Stimulated activated CD8-positive, alpha-beta memory T cell treated with anti-CD3 and anti-CD28 coated beads, Interleukin-4, amount 100 ng/mL, for 4 hours (primary cell): ENCODE measurements around the gene PRKCQ.

Experiments used
- DNase-seq, 2 donors: peaks; one replicate each; pipeline ENCODE4 v3.0.0-alpha.2; 2020; ENCODE audit warnings: low read depth in 2 of 2, low spot score in 1 of 2

Gene PRKCQ

GRCh38 chr10:6409971-6410643 lies 170.0 kb downstream of the PRKCQ start:
- peak in 1 of 2 donors; percentile 6 for DNase-seq

GRCh38 chr10:6408799-6409198 lies 171.3 kb downstream of the PRKCQ start:
- DNase-seq, result no peak

DNA sequence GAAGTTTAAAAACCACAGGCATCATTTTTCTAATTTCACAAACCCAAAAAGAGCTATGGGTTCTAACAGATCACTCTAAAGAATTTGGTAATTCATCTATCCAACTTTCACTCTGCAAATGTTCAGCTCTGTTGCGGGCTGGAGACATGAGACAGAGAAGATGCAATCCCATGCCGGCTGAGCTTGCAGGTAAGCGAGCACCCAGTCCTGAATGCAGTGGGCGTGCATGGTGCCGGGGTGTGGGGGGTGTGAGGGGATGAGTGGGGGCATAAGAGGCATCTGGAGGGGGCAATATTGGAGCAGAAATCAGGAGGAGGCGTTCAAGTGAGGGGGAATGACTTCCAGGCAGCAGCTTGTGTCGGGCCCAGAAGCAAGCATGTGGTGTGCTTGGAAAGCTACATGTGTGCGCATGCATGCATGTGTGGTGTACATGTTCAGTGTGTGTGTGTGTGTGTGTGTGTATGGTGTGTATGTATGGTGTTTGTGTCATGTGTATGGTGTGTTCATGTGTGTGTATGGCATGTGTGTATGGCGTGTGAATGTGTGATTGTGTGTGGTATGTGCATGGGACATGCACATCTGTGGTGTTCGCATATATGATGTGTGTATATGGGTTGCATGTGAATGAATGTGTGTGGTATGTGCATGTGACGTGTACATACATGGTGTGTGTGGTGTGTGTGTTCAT lies 172.9 kb downstream of the PRKCQ start:
- no peak for DNase-seq

- no peak for DNase-seq
Observed at GRCh38 chr10:6406220-6407033, 173.6 kb downstream of the PRKCQ start.

GRCh38 chr10:6405713-6406112 lies 174.4 kb downstream of the PRKCQ start:
- no peak for DNase-seq

GRCh38 chr10:6404127-6405072 lies 175.7 kb downstream of the PRKCQ start:
- no peak for DNase-seq

- no peak for DNase-seq
Observed at GRCh38 chr10:6402960-6403359, 177.1 kb downstream of the PRKCQ start.

- no peak for DNase-seq
Observed at GRCh38 chr10:6402349-6402709, 177.7 kb downstream of the PRKCQ start.

GRCh38 chr10:6401558-6402348 lies 178.3 kb downstream of the PRKCQ start:
- DNase-seq, result peak in 1 of 2 donors; percentile 5

DNA sequence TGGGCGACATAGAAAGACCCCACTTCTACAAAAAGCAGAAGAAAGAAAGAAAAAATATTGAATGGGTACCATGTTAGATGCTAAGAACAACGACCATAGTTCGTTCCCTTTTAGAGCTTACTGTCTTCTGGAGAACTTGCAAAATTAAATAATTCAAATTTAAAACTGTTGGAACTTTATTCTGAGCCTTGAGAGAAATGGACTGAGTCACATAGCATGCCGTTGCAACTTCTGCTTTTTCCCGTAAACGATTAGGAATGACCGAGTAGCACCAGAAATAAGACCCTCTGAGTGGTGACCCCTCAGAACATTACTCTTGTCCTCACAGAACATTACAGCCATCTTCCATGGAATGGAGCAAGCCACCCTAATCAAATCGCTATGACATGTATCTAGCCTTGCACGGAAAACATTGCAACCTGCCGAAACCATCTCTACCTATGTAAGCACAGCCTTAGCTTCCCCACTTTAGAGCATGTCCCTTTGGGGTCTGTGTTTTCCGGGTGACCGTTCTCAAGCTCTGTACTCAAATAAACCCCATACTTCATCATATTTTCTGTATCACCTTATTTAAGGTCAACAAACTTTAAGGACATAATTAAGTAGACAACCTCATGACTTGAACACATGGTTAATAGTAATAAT lies 179.1 kb downstream of the PRKCQ start:
- DNase-seq, result no peak

GRCh38 chr10:6400331-6400730 lies 179.7 kb downstream of the PRKCQ start:
- DNase-seq, result no peak

- no peak for DNase-seq
Observed at GRCh38 chr10:6399879-6400278, 180.2 kb downstream of the PRKCQ start.

DNA sequence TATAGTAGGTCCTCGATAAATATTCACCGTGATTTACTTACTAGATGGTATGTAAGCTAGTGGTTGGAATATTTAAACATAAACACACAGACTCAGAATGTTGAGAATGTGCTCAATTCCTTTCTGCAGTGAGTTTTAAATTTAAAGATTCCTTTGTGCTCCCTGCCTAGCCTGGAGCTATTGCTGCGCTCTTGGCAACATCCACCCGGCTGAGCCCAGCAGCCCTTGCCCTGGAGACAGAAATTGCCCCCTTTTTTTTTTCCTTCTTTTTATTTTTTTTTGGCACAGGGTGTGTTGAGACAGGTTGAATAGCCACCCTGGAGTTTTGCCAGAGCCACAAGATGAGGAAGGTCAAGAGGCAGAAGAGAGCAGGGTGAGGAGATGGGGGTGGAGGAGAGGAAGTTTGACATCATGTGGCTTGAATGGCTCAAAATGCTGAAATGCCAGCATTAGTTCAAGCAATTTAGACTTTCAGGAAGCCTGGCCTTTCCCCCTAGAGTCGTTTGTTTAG lies 180.8 kb downstream of the PRKCQ start:
- no peak for DNase-seq

DNA sequence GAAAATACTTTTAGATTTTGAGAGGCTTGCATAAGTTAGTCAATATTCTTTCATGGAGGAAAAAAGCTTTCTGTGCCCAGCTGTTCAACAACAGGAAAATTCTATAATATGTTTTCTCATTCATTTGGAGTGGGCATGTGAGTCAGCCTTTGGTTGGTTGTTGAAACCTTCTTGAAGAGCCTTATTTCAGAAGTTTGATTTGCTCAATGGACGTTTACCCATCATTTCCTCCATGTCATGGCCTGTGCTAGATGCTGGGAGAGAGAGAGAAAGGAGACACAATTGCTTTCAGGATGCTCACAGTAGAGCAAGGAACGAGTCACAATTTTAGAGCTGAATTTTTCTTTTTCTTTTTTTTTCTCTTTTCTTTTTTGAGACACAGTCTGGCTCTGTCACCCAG lies 181.7 kb downstream of the PRKCQ start:
- no peak for DNase-seq

DNA sequence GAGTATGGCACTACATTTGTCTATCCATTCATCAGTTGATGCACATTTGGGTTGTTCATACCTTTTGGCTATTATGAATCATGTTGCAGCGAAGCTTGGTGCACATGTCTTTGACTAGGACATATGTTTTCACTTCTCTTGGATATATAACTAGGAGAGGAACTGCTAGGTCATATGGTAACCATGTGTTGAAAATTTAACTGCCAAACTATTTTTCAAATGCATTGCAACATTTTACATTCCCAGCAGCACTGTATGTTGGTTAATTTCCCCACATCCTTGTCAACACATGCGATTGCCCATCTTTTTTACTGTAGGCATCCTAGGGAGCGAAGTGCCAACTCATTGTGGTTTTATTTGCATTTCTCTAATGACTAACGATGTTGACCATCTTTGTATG lies 183.4 kb downstream of the PRKCQ start:
- DNase-seq, result no peak

DNA sequence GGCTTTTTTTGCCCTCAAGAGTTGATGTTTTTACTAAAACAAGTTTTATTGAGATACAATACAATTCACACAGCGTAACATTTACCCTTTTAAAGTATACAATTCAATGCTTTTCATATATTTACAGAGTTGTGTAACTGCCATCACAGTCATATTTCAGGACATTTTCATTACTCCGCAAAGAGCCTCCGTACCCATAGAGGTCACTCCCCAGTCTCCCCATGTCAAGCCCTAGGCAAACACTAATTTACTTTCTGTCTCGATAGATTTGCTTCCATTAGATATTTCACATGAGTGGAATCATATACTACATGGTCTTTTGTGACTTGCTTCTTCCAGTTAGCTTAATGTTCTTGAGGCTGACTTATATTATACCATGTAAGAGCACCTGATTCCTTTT lies 183.8 kb downstream of the PRKCQ start:
- DNase-seq, result no peak

DNA sequence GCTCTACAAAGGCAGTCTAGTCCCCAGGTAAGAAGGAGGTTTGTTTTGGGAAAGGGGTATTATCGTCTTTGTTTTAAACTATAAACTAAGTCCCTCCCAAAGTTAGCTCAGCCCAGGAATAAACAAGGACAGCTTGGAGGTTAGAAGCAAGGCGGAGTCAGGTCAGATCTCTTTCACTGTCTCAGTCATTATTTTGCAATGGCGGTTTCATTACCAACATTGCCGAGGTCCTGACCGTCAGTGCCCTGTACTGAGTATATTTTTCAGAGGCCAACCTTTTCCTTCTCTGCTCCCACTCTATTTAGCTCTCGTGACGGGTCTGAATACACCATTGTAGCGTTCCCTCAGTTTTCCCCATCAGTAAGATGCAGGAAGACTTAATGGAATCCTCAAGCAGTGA lies 184.5 kb downstream of the PRKCQ start:
- no peak for DNase-seq

- no peak for DNase-seq
Observed at GRCh38 chr10:6394084-6394483, 186.0 kb downstream of the PRKCQ start.

- DNase-seq, result no peak
Observed at GRCh38 chr10:6393168-6393567, 186.9 kb downstream of the PRKCQ start.
